K562 (cell line): ENCODE results near the gene TFCP2L1.

Experiments used
- CTCF ChIP-seq, 3 experiments: IDR thresholded peaks in 2 of 3; conservative IDR thresholded peaks in 1 of 3; 2 replicates each; pipeline ENCODE4 v1.5.1; 2011 to 2012; ENCODE audit warnings: low read length in 3 of 3, mild to moderate bottlenecking in 3 of 3, control low read depth in 2 of 3, improper control_type of control experiment in 1 of 3, inconsistent platforms in 1 of 3, low read depth in 1 of 3, mixed read lengths in 1 of 3, moderate library complexity in 1 of 3; ENCODE audit not compliant: insufficient read depth in 2 of 3
- MEF2A ChIP-seq: IDR thresholded peaks from 2 replicates; pipeline ENCODE4 v1.6.1; 2011; ENCODE audit warnings: low read depth, mild to moderate bottlenecking, low read length, moderate library complexity; ENCODE audit not compliant: control insufficient read depth
- NCOA6 ChIP-seq: fragments of 450-650 bp; IDR thresholded peaks from 2 replicates; pipeline ENCODE4 v1.6.1; 2017; ENCODE audit warnings: mild to moderate bottlenecking
- NFE2L1 ChIP-seq: fragments of 450-650 bp; IDR thresholded peaks from 2 replicates; pipeline ENCODE4 v1.6.1; 2016; ENCODE audit warnings: missing genetic modification characterization, low read depth, mild to moderate bottlenecking, missing compliant biosample characterization, moderate library complexity, borderline replicate concordance
- ZBTB7A ChIP-seq: IDR thresholded peaks from 2 replicates; pipeline ENCODE4 v1.6.1; 2011; ENCODE audit warnings: low read depth, mild to moderate bottlenecking, low read length, moderate library complexity, borderline replicate concordance; ENCODE audit not compliant: control insufficient read depth

- TF ChIP-seq CTCF (IDR thresholded peaks at IDR 0.05 in 2 of 3, conservative IDR thresholded peaks at IDR 0.05 in 1 of 3; ENCODE audit: insufficient read depth in 2 of 3, low read depth in 1 of 3, low read length in 3 of 3) (no peak), NFE2L1 (tag) (no peak), MEF2A (no peak), NCOA6 (no peak), ZBTB7A (no peak)
Observed at GRCh38 chr2:121242976-121243375, 42.0 kb downstream of the TFCP2L1 start.
